Myometrial cell (primary cell): ENCODE results near the gene HOXA6. TPM values are rescaled to one million over a fixed set of nuclear protein-coding genes. Genes with fewer than 3 reads are reported as not detected.

Source experiments
- total RNA-seq: library from RNA; depleted of rRNA; stranded (reverse); fragments of >200 nt; gene quantifications from 2 replicates; pipeline ENCODE4 v1.2.3, GENCODE V29; 2015

HOXA6 gene
- 3.2 TPM in 1 of 2 replicates, not detected in the other for total RNA-seq

DNA sequence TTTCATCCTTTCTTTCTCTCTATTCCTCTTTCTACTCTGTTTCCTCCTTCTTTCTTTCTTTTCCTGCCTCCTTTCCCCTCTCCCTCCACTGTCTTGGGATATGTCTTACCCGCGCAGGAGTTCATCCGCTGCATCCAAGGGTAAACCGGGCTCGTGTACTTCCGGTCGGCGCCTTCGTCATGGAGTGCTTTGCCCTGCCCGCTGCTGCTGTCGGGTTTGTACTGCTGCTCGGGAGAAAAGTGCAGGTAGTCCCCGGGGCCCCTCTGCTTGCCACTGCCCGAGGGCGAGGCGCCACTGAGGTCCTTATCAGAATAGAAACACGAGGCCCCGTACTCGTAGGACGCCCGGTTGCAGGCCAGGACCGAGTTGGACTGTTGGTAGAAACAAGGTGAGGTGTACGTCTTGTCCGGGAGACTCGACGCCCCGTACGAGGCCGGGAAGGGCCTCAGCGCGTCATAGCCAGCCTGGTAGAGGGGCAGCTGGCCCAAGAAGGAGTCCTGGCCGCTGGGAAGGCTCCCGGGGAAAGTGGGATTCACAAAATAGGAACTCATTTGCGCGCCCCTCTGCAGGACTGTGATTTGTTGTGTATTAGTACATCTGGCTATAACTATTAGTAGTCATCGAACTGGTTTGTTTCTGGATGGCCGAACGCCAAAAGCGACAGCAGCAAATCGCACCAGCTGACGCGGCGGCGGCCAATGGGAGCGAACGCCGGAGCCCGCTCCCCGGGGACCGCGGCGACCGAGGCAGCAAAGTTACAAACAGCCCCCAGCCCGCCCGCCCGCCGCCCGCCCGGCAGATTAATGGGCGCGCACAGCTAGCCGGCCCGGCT is at the start of gene HOXA6:
Gene HOXA6 (minus strand): TSS at position 576 of the 832 bp plus-strand sequence. CDS start 25 bp downstream, at position 551.

DNA sequence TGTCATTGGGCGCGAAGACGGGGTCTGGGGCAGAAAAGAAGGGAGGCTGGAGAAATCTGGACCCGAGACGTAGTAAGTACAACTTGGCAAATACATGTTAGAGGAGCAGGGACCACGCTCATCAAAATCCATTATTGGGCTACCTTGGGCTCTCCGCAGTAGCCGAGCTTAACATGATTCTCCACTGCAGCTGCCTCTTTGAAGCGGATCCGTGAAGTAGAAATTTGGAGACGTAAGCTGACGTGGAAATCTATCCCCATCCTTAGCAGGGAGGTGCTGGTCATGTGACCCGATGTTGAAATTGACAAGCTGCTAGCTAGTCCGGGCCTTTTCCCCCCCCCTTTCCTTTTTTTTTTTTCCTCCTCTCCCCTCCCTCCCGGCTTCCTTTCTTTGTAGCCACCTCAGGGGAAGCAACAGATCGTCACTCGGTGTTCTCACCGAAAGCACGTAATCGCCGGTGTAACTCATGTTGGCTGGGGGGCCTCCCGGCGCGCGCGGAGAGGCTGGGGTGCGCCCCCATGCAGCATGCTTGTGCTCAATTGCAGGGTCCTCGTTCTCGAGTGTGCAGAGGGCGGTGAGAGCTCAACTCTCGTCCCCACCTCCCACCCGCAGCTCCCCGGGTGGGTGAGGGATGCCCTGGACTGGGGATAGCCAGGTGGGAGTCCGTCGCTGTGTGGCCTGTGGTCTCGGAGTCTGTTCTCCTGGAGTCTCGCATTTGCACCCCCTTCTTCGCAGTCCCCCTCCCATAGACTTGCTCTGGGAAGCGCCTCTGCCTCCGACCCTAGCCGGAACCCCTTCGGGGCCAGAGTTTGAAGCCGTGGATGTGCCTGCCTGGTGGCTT is 37.7 kb upstream of the HOXA6 start, which contains the start of gene HOXA11:
Gene HOXA11 (minus strand): TSS at position 220 of the 841 bp plus-strand sequence. CDS start 88 bp downstream, at position 132.

DNA sequence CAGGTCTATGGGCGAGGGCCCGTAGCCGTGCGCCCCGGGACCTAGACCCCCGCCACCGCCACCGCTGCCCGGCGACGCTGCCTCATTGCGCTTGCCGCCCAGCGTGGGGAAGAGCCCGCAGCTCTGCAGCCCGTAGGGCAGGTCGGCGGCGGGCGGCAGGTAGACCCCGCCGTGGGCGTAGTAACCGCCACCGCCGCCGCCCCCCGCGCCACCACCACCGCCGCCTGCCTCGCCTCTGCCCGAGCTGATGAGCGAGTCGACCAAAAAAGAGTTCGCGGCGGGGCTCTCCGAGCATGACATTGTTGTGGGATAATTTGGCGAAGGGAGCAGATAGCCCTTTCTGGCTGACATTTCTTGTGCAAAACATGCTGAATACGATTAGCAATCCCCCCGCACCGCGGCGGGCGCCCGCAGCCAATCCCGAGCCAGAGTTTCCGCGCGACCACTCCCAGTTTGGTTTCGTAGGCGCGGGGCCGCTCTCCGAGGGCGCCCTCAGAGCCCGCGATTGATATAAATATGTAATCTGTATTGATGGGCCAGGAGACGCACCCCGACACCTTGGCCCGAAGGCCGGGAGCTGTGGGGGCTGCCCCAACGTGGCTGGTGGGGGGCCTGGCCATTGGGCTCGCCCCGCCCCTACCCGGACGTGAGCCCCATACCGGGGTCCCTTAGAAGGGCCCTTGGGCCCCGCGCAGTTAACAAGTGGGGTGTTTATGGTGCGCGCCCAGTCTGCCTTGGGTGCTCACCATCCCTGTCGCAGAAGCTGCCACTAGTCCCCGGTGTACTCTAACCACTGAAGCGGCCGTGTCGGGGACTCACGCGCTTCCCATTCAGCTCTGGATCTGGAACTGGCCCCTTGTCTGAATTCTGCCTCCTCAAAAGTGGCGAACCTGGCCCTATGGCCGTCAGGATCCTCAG is 26.6 kb upstream of the HOXA6 start, which contains the start of gene HOXA10:
Gene HOXA10 (minus strand): TSS at position 365 of the 918 bp plus-strand sequence. CDS start 14 bp downstream, at position 351.

DNA sequence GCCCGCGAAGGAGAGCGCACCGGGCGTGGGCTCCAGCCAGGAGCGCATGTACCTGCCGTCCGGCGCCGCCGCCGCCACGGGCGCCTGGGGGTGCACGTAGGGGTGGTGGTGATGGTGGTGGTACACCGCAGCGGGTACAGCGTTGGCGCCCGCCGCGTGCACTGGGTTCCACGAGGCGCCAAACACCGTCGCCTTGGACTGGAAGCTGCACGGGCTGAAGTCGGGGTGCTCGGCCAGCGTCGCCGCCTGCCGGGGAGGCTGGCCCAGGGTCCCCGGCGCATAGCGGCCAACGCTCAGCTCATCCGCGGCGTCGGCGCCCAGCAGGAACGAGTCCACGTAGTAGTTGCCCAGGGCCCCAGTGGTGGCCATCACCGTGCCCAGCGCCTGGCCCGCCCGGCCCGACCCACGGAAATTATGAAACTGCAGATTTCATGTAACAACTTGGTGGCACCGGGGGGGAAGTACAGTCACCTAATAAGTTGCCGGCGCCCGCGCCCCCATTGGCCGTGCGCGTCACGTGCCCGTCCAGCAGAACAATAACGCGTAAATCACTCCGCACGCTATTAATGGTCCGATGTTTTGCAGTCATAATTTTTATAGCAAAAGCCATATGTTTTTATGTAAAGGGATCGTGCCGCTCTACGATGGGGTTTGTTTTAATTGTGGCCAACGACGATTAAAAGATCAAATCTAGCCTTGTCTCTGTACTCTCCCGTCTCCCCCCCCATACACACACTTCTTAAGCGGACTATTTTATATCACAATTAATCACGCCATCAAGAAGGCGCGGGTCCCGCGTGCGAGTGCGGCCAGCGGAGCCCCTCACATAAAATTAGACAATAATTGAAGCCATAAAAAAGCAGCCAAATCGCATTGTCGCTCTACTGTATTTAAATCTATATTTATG is 17.8 kb upstream of the HOXA6 start, which contains the start of gene HOXA9:
Gene HOXA9 (minus strand): TSS at position 449 of the 907 bp plus-strand sequence. CDS start 80 bp downstream, at position 369.

DNA sequence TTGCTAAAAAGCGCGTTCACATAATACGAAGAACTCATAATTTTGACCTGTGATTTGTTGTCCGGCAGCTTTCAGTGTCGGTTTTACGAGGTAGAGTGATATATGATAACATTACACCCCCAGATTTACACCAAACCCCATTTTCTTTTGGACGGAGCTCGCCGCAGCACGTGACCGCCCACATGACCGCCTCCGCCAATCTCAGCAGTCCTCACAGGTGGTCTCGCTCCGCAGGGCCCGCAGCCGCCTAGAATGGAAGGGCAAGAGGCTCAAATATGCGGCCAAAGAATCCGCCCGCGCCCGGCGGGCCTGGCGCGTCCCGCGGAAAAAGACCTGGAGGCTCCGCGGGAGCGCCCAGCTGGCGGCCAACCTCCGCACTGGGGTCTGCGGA is 8.9 kb upstream of the HOXA6 start, which contains the start of gene HOXA7:
Gene HOXA7 (minus strand): TSS at position 168 of the 391 bp plus-strand sequence. CDS start 130 bp downstream, at position 38.

DNA sequence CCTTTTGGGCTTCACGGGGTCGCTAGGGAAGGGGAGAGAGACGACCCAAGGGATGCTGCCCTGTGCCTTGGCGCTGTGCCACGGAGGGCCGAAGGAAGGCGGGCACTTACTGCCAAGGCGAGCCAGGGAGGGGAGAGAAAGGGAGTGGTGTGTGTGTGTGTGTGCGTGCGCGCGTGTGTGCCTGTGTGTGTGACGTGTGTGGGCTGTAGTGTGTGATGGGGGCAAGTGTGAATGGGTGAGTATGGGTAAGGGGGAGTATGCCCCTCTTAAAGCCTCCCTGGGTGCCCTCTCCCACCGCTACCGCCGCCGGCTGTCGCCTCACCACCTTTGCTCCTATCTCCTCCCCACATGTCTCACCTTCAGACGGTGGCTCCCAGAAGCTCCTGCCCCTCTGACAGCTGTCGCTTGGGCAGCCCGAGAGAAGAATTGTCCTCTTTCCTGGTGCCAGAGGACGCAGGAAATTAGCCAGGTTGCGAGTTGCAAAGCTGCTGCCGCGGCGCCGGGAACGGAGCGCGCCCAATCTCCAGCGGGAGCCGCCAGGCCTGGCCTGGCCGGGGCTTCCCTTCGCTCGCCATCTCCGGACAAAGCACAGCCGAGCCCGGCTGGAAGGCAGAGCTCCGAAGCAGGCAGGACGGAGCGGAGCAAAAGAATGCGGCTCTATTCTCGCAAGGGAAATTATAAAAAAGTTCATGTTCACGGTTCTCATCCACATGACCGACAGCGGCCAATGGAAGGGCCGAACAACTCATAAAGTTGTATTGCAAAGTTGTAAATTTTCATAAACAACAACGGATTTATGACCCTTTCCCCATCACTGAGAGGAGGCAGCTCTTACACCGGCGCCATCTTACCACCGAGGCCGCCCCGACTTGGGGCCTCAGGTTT is 4.6 kb upstream of the HOXA6 start, which contains the start of gene HOXA3:
Gene HOXA3 (minus strand): TSS at position 653 of the 885 bp plus-strand sequence. CDS start 41,943 bp downstream, outside the sequence.

DNA sequence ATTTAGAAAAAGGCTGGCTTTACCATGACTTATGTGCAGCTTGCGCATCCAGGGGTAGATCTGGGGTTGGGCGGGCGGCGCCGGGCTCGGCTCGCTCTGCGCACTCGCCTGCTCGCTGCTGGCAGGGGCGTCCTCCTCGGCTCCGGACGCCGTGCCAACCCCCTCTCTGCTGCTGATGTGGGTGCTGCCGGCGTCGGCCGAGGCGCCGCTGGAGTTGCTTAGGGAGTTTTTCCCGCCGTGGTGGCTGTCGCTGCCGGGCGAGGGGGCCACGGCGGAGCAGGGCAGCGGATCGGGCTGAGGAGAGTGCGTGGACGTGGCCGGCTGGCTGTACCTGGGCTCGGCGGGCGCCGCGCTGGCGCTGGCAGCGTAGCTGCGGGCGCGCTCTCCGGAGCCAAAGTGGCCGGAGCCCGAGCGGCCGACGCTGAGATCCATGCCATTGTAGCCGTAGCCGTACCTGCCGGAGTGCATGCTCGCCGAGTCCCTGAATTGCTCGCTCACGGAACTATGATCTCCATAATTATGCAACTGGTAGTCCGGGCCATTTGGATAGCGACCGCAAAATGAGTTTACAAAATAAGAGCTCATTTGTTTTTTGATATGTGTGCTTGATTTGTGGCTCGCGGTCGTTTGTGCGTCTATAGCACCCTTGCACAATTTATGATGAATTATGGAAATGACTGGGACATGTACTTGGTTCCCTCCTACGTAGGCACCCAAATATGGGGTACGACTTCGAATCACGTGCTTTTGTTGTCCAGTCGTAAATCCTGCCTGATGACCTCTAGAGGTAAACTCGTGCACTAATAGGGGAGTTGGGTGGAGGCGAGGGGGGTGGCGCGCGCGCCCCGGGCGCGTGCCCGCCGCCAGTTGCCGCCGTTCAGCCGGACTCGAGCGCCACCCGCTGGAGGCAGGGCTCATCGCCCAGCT is 4.3 kb downstream of the HOXA6 start, which contains the start of gene HOXA5:
Gene HOXA5 (minus strand): TSS at position 659 of the 927 bp plus-strand sequence. CDS start 74 bp downstream, at position 585.

DNA sequence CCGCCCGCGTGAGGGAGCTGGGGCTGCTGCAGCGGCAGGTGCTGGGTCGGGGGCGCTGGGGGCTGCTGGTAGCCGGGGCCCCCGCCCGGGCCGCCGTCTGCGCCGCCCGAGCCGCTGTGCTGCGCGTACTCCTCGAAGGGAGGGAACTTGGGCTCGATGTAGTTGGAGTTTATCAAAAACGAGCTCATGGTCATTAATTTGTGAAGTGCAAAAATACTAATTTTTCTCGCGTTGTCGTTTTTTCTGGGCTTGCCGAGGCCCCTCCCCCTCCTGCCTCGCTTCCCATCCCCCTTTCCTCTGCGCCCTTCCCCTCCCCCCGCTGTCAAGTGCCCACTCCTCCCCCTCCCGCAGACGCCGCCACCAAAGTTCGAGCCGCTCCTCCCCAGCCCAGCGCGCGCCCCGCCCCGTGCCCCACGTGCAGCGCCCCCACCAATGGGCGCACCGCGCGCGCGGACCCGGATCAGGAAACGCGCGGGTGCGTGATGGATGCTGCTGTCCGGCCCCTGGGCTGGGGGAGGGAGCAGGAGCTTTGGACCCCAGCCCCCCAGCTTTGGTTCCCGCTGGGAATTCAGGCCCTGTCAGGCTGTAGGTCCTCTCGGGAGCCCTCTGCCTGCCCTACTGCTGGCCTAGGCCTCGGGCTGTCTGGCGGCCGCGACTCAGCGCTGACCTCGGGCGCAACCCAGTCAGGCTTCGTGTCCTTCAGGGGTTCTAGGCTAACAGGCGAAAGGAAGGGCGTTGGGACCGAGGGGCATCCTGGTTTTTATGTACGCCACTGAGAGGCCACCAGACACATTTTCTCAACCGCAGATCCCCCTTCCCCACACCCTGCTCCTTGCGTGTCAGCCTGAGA is 16.8 kb downstream of the HOXA6 start, which contains the start of gene HOXA4:
Gene HOXA4 (minus strand): TSS at position 218 of the 850 bp plus-strand sequence. CDS start 24 bp downstream, at position 194.

DNA sequence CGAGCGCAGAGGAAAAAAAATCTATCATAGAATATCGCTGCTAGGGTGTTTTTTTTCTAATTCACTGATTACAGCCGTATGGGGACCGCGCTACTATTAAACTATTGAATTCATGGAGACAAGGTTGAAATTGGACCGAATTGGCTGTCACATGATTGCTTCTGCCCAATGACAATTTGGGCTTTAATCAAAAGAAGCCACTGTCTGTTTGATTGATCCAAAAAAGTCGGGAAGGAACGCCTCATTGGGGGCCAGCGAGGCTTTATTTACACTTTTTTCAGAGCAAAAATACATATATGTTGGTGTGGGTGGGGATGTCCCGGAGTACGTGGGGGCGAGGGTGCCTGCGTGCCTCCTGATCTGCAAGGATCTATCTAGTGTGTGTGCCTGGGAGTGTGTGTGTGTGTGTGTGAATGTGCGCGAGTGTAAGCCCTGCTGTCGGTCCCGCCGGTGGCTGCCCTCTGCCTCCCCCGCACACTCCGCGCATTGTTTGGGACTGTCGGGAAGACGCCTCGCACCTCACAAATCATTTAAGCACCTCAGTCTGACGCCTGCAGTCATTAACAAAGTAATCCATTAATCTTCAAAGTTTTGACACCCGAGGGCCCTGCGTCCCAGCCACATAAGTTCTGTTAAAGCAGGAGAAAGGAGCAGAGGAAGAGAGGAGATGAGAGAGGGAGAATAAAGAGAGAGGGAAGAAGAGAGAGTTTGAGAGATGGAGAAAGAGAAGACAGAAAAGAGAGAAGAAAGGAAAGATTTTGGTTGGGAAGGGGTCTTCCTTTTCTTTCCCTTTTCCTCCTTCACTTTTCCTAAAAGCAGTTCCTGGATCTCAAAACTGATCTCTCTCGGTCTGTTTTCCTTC is 44.8 kb downstream of the HOXA6 start, which contains the start of gene HOXA2:
Gene HOXA2 (minus strand): TSS at position 103 of the 862 bp plus-strand sequence. CDS start 183 bp downstream, outside the sequence.

DNA sequence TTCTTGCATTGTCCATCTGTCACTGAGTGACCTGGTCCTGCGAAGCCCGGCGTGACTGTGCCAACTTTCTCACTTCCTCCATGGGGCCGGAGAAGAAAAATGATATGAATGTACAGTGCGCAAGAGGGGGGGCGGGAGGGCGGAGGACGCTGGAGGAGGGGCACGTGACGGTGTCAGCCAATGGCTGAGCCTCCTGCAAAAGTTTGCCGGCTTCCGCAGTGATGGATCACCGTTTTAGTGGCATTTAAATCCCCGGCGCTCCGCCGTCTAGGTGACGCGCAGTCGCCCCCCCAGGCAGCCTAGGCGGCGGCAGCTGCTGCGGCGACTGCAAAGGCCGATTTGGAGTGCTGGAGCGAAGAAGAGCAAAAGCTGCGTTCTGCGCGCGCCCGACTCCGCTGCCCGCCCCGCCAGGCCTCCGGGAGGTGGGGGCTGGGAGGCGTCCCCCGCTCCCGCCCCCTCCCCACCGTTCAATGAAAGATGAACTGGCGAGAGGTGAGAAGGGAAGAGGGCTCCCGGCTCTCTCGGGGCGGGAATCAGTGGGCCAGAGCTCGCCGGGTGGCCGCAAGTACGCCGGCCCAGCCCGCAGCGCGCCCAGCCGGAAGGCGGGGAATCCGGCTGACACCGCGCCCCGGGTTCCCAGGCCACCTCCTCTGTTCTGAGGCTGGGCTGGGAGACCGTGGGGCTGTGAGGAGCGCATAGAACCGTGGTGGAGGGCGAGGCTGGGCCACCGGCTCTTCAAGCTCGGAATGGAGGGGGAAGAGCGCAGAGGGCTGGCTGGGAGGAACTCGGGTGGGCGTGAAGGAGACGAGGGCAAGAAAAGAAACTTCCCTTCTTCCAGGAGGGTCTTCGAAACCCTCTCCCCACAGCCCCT is 51.4 kb downstream of the HOXA6 start, which contains the start of gene HOXA1:
Gene HOXA1 (minus strand): TSS at position 104 of the 871 bp plus-strand sequence. CDS start 88 bp downstream, at position 16.

